Natural killer cell (primary cell): ENCODE results near the gene METTL8. TPM values are rescaled to one million over a fixed set of nuclear protein-coding genes. Genes with fewer than 3 reads are reported as not detected.

Source experiments
- ATAC-seq, 3 donors: fragments of 150-1000 bp in 2 of 3; fragments of 200-7000 bp in 1 of 3; cut with Tn5 transposase; 1 replicate in 1 of 3; 2 replicates in 2 of 3; pipeline ENCODE4 v1.10.0; 2021; ENCODE audit warnings: mild to moderate bottlenecking in 2 of 3, moderate library complexity in 2 of 3
- DNase-seq, 2 donors: peaks; one replicate each; pipeline versions ENCODE4 v3.0.0 to v3.0.0-alpha.2; 2013 to 2021; ENCODE audit warnings: mixed read lengths in 1 of 2
- H3K27ac ChIP-seq: one replicate; pipeline ENCODE4 v1.5.1; 2013; ENCODE audit warnings: mild to moderate bottlenecking, low read length
- H3K27me3 ChIP-seq: one replicate; pipeline ENCODE4 v1.6.1; 2013; ENCODE audit warnings: low read length; ENCODE audit not compliant: control insufficient read depth, insufficient read depth
- H3K36me3 ChIP-seq: one replicate; pipeline ENCODE4 v1.6.1; 2013; ENCODE audit warnings: low read length; ENCODE audit not compliant: control insufficient read depth, insufficient read depth
- H3K4me1 ChIP-seq: one replicate; pipeline ENCODE4 v1.6.1; 2013; ENCODE audit warnings: low read length; ENCODE audit not compliant: control insufficient read depth, insufficient read depth
- H3K4me3 ChIP-seq: one replicate; pipeline ENCODE4 v1.5.1; 2013; ENCODE audit warnings: low read length
- H3K9me3 ChIP-seq: one replicate; pipeline ENCODE4 v1.6.1; 2013; ENCODE audit warnings: low read length; ENCODE audit not compliant: control insufficient read depth, insufficient read depth
- H3K27ac Mint-ChIP-seq, 2 donors: one replicate each; pipeline ENCODE4 v1.8.0; 2022; ENCODE audit warnings: mild to moderate bottlenecking in 2 of 2, mixed read lengths in 2 of 2, moderate library complexity in 1 of 2
- H3K27me3 Mint-ChIP-seq, 2 donors: one replicate each; pipeline ENCODE4 v1.8.0; 2022; ENCODE audit warnings: low read depth in 2 of 2, mixed read lengths in 2 of 2
- H3K36me3 Mint-ChIP-seq: one replicate; pipeline ENCODE4 v1.8.0; 2022; ENCODE audit warnings: mixed read lengths
- H3K4me1 Mint-ChIP-seq, 2 donors: one replicate each; pipeline ENCODE4 v1.8.0; 2022; ENCODE audit warnings: mixed read lengths in 2 of 2
- H3K4me3 Mint-ChIP-seq: one replicate; pipeline ENCODE4 v1.8.0; 2022; ENCODE audit warnings: mild to moderate bottlenecking, moderate library complexity, mixed read lengths
- H3K9me3 Mint-ChIP-seq, 2 donors: one replicate each; pipeline ENCODE4 v1.8.0; 2022; ENCODE audit warnings: mixed read lengths in 2 of 2
- WGBS: methylation state at CpG from one replicate; pipeline ENCODE4 v1.1.7; 2013; ENCODE audit warnings: missing lambda C conversion rate; ENCODE audit not compliant: insufficient coverage; 5-methylcytosine and 5-hydroxymethylcytosine counted together
- intact Hi-C: fragments of 100-400 bp; cut with micrococcal nuclease; formaldehyde crosslinking; loops from one replicate; pipeline ENCODE4 v1.14.2; 2022
- total RNA-seq, 4 donors: library from RNA; stranded (reverse); fragments of 120-200 nt in 1 of 4; gene quantifications; one replicate each; pipeline versions ENCODE4 v1.2.3 to v1.2.4, GENCODE V29; 2013 to 2022
- TF ChIP-seq, protein P1 (sequence below): fragments of 200-600 bp; IDR thresholded peaks from one replicate; pipeline ENCODE4 v1.8.0; 2022; ENCODE audit warnings: antibody characterized with exemption

METTL8 gene
- total RNA-seq, 3 donors from 2014 or later (not counting 1 experiment from before 2014, with no cell fraction given), result 14.3 to 16.7 (median 15.2) TPM

DNA sequence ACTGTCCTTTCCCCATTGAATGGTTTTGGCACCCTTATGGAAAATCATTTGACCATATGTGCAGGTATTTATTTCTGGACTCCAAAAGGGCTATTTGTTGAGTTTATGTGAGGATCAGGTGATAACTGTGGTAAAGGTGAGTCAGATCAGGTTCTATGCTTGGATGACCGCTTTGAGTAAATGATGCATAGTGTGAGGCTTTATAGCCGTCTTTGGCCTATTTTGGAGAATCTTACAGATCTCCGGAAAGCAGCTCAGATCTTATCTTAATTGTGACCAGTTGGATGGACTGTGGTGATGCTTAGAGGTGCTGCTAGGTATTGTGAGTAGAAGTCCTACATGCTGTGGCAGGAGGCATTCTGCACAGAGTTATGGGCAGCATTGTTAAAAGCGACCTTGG, 126.2 kb downstream of the METTL8 start:
- 86% methylated on average over 4 of the region's 4 CpGs for WGBS
- no peak overlapping the region for H3K27ac Mint-ChIP-seq

DNA sequence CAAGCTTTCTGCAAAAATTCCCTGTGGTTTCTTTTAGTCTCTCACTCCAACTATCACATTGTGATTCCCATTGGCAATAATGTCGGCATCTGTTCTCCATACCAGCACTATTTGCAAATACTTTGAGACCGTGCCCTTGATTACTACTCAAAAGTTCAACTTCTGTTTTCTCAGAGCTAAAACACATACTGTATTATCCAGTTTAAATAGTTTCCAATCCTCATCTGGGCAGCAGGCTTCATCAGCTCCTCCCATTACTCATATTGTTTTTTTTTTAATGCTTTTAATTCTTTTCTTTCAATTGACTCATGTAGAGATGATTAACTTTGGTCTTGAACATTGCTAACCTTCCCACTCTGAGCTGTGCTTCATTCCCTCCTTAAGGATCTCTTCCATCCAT, 135.8 kb downstream of the METTL8 start:
- H3K9me3 Mint-ChIP-seq, result no peaks in the 10 kb centered on the region
- Histone ChIP-seq H3K27ac (no peak overlapping the region), H3K9me3 (peaks cover 3% of the 10 kb centered on the region), H3K4me3 (no peak overlapping the region), H3K4me1 (no peaks in the 10 kb centered on the region), H3K27me3 (no peaks in the 10 kb centered on the region), H3K36me3 (no peaks in the 10 kb centered on the region)
- 97% methylated on average over 2 of the region's 2 CpGs for WGBS
- no peak overlapping the region for H3K27ac Mint-ChIP-seq
- DNase-seq, result no peak
- TF ChIP-seq, protein P1, sequence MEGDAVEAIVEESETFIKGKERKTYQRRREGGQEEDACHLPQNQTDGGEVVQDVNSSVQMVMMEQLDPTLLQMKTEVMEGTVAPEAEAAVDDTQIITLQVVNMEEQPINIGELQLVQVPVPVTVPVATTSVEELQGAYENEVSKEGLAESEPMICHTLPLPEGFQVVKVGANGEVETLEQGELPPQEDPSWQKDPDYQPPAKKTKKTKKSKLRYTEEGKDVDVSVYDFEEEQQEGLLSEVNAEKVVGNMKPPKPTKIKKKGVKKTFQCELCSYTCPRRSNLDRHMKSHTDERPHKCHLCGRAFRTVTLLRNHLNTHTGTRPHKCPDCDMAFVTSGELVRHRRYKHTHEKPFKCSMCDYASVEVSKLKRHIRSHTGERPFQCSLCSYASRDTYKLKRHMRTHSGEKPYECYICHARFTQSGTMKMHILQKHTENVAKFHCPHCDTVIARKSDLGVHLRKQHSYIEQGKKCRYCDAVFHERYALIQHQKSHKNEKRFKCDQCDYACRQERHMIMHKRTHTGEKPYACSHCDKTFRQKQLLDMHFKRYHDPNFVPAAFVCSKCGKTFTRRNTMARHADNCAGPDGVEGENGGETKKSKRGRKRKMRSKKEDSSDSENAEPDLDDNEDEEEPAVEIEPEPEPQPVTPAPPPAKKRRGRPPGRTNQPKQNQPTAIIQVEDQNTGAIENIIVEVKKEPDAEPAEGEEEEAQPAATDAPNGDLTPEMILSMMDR, result no peak
- H3K27me3 Mint-ChIP-seq, result no peaks in the 10 kb centered on the region
- ATAC-seq, result no peak
- no peak overlapping the region for H3K4me3 Mint-ChIP-seq
- intact Hi-C loops, result no loop called here
- no peaks in the 10 kb centered on the region for H3K36me3 Mint-ChIP-seq
- no peaks in the 10 kb centered on the region for H3K4me1 Mint-ChIP-seq

More for the DNA sequence above, 126.2 kb downstream of the METTL8 start:
- H3K9me3 ChIP-seq, result peaks cover 6% of the 10 kb centered on the region
- intact Hi-C loops, result no loop called here
- no peaks in the 10 kb centered on the region for H3K4me1 ChIP-seq
- no peak overlapping the region for H3K4me3 ChIP-seq
- ATAC-seq (no peak), DNase-seq (no peak)
- Mint-ChIP-seq H3K36me3 (peaks cover 13% of the 10 kb centered on the region), H3K27me3 (no peaks in the 10 kb centered on the region), H3K9me3 (peaks cover 4 to 13% of the 10 kb centered on the region in 2 donors), H3K4me1 (no peaks in the 10 kb centered on the region), H3K4me3 (no peak overlapping the region)
- H3K27me3 ChIP-seq, result no peaks in the 10 kb centered on the region
- no peaks in the 10 kb centered on the region for H3K36me3 ChIP-seq
- TF ChIP-seq, protein P1, result no peak
- H3K27ac ChIP-seq, result no peak overlapping the region

DNA sequence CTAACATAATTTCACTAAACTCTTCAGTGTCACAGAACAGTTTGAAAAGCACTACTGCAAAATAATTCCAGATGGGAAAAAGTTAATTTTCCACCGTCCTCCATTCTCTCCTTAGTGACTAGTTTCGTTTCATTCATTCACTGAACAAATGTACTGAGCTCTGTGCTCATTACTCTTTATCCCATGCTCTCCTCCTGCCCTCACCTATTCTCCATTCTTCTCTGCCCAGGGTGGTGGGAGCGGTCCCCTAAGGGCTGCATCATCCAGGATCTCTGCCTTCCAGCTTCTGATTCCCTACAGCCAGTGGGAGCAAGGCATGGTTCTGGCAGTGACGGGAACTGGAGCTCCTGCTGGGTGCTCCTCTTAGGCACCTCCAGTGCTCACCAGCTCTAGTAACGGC, 139.2 kb downstream of the METTL8 start:
- no peak for DNase-seq
- TF ChIP-seq, protein P1, result no peak
- no peaks in the 10 kb centered on the region for H3K36me3 Mint-ChIP-seq
- no peak overlapping the region for H3K4me3 Mint-ChIP-seq
- no peak overlapping the region for H3K27ac Mint-ChIP-seq
- WGBS, result 95% methylated on average over 5 of the region's 5 CpGs
- peaks cover 0 to 5% of the 10 kb centered on the region in 2 donors for H3K27me3 Mint-ChIP-seq
- H3K4me1 Mint-ChIP-seq, result no peaks in the 10 kb centered on the region
- intact Hi-C loops, result no loop called here
- Histone ChIP-seq H3K4me3 (no peak overlapping the region), H3K4me1 (no peaks in the 10 kb centered on the region), H3K27ac (no peak overlapping the region), H3K36me3 (no peaks in the 10 kb centered on the region), H3K9me3 (peaks cover 3% of the 10 kb centered on the region), H3K27me3 (no peaks in the 10 kb centered on the region)
- ATAC-seq, result no peak
- no peaks in the 10 kb centered on the region for H3K9me3 Mint-ChIP-seq

DNA sequence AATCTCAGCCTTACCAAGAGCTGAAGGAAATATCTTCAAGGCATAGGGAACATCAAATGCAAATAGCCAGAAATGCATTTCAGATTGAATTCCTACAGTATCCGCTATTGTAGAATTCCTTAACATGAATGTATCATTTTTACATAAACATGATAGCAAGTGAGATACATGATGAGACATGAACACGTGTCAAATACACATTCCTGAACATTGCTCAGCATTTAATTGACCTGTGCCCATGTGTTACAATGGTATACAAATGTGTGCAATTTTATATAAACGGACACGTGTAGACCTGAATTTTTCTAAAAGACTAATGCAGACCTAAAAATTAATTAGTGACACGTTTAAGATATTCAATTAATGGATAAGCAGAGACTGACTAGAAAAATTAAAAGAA, 140.1 kb downstream of the METTL8 start:
- DNase-seq (no peak), ATAC-seq (no peak)
- Mint-ChIP-seq H3K27me3 (peaks cover 2 to 14% of the 10 kb centered on the region in 2 donors), H3K9me3 (no peaks in the 10 kb centered on the region), H3K4me3 (no peak overlapping the region), H3K27ac (no peak overlapping the region), H3K4me1 (no peaks in the 10 kb centered on the region), H3K36me3 (no peaks in the 10 kb centered on the region)
- intact Hi-C loops, result no loop called here
- no peaks in the 10 kb centered on the region for H3K4me1 ChIP-seq
- H3K4me3 ChIP-seq, result no peak overlapping the region
- H3K27me3 ChIP-seq, result no peaks in the 10 kb centered on the region
- H3K9me3 ChIP-seq, result peaks cover 3% of the 10 kb centered on the region
- TF ChIP-seq, protein P1, result no peak
- H3K27ac ChIP-seq, result no peak overlapping the region
- H3K36me3 ChIP-seq, result no peaks in the 10 kb centered on the region
- 96% methylated on average over 5 of the region's 5 CpGs for WGBS
